HCT116 (cell line): ENCODE results near the gene INKA2. TPM values are rescaled to one million over a fixed set of nuclear protein-coding genes. Genes with fewer than 3 reads are reported as not detected.

Source experiments
- ATAC-seq: fragments of 200-7000 bp; cut with Tn5 transposase; 2 replicates; pipeline ENCODE4 v1.9.1; 2020; ENCODE audit warnings: mild to moderate bottlenecking, moderate library complexity
- BruUV-seq: library from RNA; stranded (reverse); fragments of 400-500 nt; replicated peaks from 2 replicates; lab custom pipeline; 2021; lab: Mats Ljungman, UMichigan
- CTCF ChIA-PET: fragments of 300-600 bp; sonication (Branson Sonifier 250); formaldehyde crosslinking; loops from one replicate; lab custom pipeline; 2021; ENCODE audit warnings: antibody characterized with exemption; lab: Charles Lee
- POLR2A ChIA-PET: fragments of 300-600, 350-600 bp; sonication (Branson Sonifier 250); formaldehyde crosslinking; loops from one replicate; lab custom pipeline; 2021; ENCODE audit warnings: antibody characterized with exemption; lab: Charles Lee
- RAD21 ChIA-PET, 2 experiments: fragments of 300-600 bp; sonication (Branson Sonifier 250); formaldehyde crosslinking; loops; one replicate each; lab custom pipeline; 2023; ENCODE audit warnings: low total read pairs in 2 of 2; ENCODE audit not compliant: uncharacterized antibody in 2 of 2, unreplicated experiment in 2 of 2, low non-redundant PET in 1 of 2; lab: Charles Lee
- DNase-seq: peaks from one replicate; pipeline ENCODE4 v3.0.0-alpha.2; 2010; ENCODE audit warnings: low read depth, low spot score
- H2AFZ ChIP-seq: fragments of 200-600 bp; shearing (Covaris generic), sonication (generic); 2 replicates; pipeline ENCODE4 v1.6.1; 2017; ENCODE audit warnings: low read depth, mixed run types, mixed read lengths, antibody characterized with exemption, low read length; ENCODE audit not compliant: poor library complexity, severe bottlenecking
- H3K27ac ChIP-seq: 2 replicates; pipeline ENCODE4 v1.5.1; 2012; ENCODE audit warnings: low read depth, low read length
- H3K27me3 ChIP-seq: fragments of 200-600 bp; sonication (generic); 2 replicates; pipeline ENCODE4 v1.6.1; 2016; ENCODE audit warnings: mixed run types, low read length, mixed read lengths; ENCODE audit not compliant: insufficient read depth
- H3K36me3 ChIP-seq, 2 experiments: fragments of 200-500 bp in 1 of 2; fragments of 200-600 bp in 1 of 2; sonication (Bioruptor generic) in 1 of 2; sonication (generic) in 1 of 2; 2 replicates each; pipeline versions ENCODE4 v1.5.1 to v1.6.1; 2014 to 2016; ENCODE audit warnings: low read length in 2 of 2, inconsistent platforms in 1 of 2, mixed read lengths in 1 of 2, mixed run types in 1 of 2; ENCODE audit not compliant: insufficient read depth in 2 of 2, control insufficient read depth in 1 of 2
- H3K4me1 ChIP-seq, 2 experiments: fragments of 200-600 bp in 1 of 2; sonication (generic) in 1 of 2; 2 replicates each; pipeline versions ENCODE4 v1.5.1 to v1.6.1; 2012 to 2017; ENCODE audit warnings: low read length in 2 of 2, inconsistent platforms in 1 of 2, mild to moderate bottlenecking in 1 of 2, mixed read lengths in 1 of 2, mixed run types in 1 of 2, moderate library complexity in 1 of 2; ENCODE audit not compliant: insufficient read depth in 2 of 2, control insufficient read depth in 1 of 2
- H3K4me2 ChIP-seq: fragments of 200-600 bp; sonication (generic); 2 replicates; pipeline ENCODE4 v1.6.1; 2017; ENCODE audit warnings: mixed run types, low read length, mixed read lengths
- H3K4me3 ChIP-seq, 2 experiments: fragments of 200-600 bp in 1 of 2; sonication (generic) in 1 of 2; replicated peaks in 1 of 2; 2 replicates each; pipeline ENCODE4 v1.5.1; 2011 to 2016; ENCODE audit warnings: low read length in 2 of 2, control low read depth in 1 of 2, low read depth in 1 of 2, mild to moderate bottlenecking in 1 of 2, mixed read lengths in 1 of 2, mixed run types in 1 of 2
- H3K79me2 ChIP-seq: fragments of 200-600 bp; sonication (generic); 2 replicates; pipeline ENCODE4 v1.6.1; 2017; ENCODE audit warnings: mild to moderate bottlenecking, mixed run types, low read length, moderate library complexity, mixed read lengths; ENCODE audit not compliant: insufficient read depth
- H3K9ac ChIP-seq: fragments of 200-600 bp; sonication (generic); 2 replicates; pipeline ENCODE4 v1.6.1; 2016; ENCODE audit warnings: low read length, mixed read lengths
- H3K9me2 ChIP-seq: fragments of 200-600 bp; sonication (generic), shearing (Covaris generic); 2 replicates; pipeline ENCODE4 v1.6.1; 2017; ENCODE audit warnings: mixed run types, mild to moderate bottlenecking, moderate library complexity; ENCODE audit not compliant: insufficient read depth
- H3K9me3 ChIP-seq, 2 experiments: fragments of 200-500 bp in 1 of 2; fragments of 200-600 bp in 1 of 2; sonication (Bioruptor generic) in 1 of 2; sonication (generic) in 1 of 2; 2 replicates each; pipeline ENCODE4 v1.6.1; 2014 to 2017; ENCODE audit warnings: low read length in 2 of 2, mixed read lengths in 2 of 2, inconsistent platforms in 1 of 2, low read depth in 1 of 2, mild to moderate bottlenecking in 1 of 2, mixed run types in 1 of 2, moderate library complexity in 1 of 2; ENCODE audit not compliant: control insufficient read depth in 1 of 2, insufficient read depth in 1 of 2
- H4K20me1 ChIP-seq: fragments of 200-600 bp; sonication (generic), shearing (Covaris generic); 2 replicates; pipeline ENCODE4 v1.6.1; 2017; ENCODE audit warnings: mixed run types, mild to moderate bottlenecking, moderate library complexity; ENCODE audit not compliant: insufficient read depth
- CBX3 ChIP-seq: IDR thresholded peaks from 2 replicates; pipeline ENCODE4 v1.6.1; 2012; ENCODE audit warnings: low read depth
- EZH2phosphoT487 ChIP-seq: fragments of 200-600 bp; IDR thresholded peaks from 2 replicates; pipeline ENCODE4 v1.6.1; 2018; ENCODE audit warnings: antibody characterized with exemption, borderline replicate concordance
- JUND ChIP-seq: IDR thresholded peaks from 2 replicates; pipeline ENCODE4 v1.6.1; 2012
- POLR2AphosphoS5 ChIP-seq: IDR thresholded peaks from 2 replicates; pipeline ENCODE4 v1.6.1; 2011; ENCODE audit warnings: mild to moderate bottlenecking, low read depth, low read length, moderate library complexity
- SP1 ChIP-seq: IDR thresholded peaks from 2 replicates; pipeline ENCODE4 v1.6.1; 2012; ENCODE audit warnings: low read depth
- TCF7L2 ChIP-seq: IDR thresholded peaks from 2 replicates; pipeline ENCODE4 v1.7.0; 2011; ENCODE audit warnings: borderline replicate concordance, inconsistent platforms; ENCODE audit not compliant: insufficient read depth, insufficient read length; ENCODE audit errors: extremely low read depth
- YY1 ChIP-seq: IDR thresholded peaks from 2 replicates; pipeline ENCODE4 v1.6.1; 2011; ENCODE audit warnings: low read length, low read depth, moderate library complexity, mild to moderate bottlenecking; ENCODE audit not compliant: insufficient replicate concordance; ENCODE audit errors: extremely low read depth
- ZNF274 ChIP-seq: fragments of 200-500 bp; sonication (Bioruptor generic); IDR thresholded peaks from 2 replicates; pipeline ENCODE4 v1.6.1; 2014; ENCODE audit warnings: mild to moderate bottlenecking, low read depth, low read length, inconsistent platforms
- intact Hi-C: fragments of 100-400 bp; cut with micrococcal nuclease; formaldehyde crosslinking; loops from 2 replicates; pipeline ENCODE4 v1.10.0; 2022
- total RNA-seq: library from RNA; stranded (reverse); gene quantifications from one replicate; pipeline ENCODE4 v1.2.1, GENCODE V29; 2021; ENCODE audit not compliant: unreplicated experiment
- TF ChIP-seq, protein P1 (sequence below), 3 experiments: fragments of 200-600 bp in 1 of 3; sonication (generic) in 1 of 3; IDR thresholded peaks in 2 of 3; conservative IDR thresholded peaks in 1 of 3; 2 replicates each; pipeline ENCODE4 v1.5.1; 2012 to 2017; ENCODE audit warnings: low read depth in 2 of 3, low read length in 2 of 3, antibody characterized with exemption in 1 of 3, borderline replicate concordance in 1 of 3, control low read depth in 1 of 3, mild to moderate bottlenecking in 1 of 3, mixed read lengths in 1 of 3, mixed run types in 1 of 3, moderate library complexity in 1 of 3; ENCODE audit not compliant: insufficient read depth in 1 of 3
- TF ChIP-seq, protein P2 (sequence below): IDR thresholded peaks from 2 replicates; pipeline ENCODE4 v1.6.1; 2012; ENCODE audit warnings: low read depth
- TF ChIP-seq, protein P3 (sequence below): IDR thresholded peaks from 2 replicates; pipeline ENCODE4 v1.6.1; 2011; ENCODE audit warnings: mild to moderate bottlenecking, low read length, moderate library complexity; ENCODE audit not compliant: insufficient replicate concordance; ENCODE audit errors: extremely low read depth

The INKA2 gene
- total RNA-seq, 1 experiment from 2014 or later, result 4.0 TPM

DNA sequence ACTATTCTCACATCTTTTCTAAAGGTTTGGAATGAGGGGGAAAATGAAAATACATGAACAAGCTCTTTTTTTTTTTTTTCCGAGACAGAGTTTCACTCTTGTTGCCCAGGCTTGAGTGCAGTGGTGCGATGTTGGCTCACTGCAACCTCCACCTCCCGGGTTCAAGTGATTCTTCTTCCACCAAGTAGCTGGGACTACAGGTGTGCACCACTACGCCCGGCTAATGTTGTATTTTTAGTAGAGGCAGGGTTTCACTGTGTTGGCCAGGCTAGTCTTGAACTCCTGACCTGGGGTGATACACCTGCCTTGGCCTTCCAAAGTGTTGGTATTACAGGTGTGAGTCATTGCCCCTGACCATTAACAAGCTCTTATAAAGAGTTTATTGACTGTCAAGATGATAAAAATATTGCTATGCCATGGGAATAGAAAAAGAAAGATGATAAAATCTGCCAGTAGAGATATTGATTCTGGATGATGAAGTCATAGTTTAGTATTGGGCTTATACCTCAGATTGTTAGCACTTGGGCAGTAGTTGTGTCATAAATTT, 36.6 kb downstream of the INKA2 start:
- Histone ChIP-seq H3K9ac (no peak overlapping the region), H2AFZ (no peak overlapping the region), H3K79me2 (no peaks in the 10 kb centered on the region), H3K4me2 (no peak overlapping the region), H3K27ac (no peak overlapping the region), H3K9me3 (no peaks in the 10 kb centered on the region), H3K9me2 (no peaks in the 10 kb centered on the region), H3K36me3 (peaks cover 10 to 14% of the 10 kb centered on the region in 2 experiments; a peak in 2 of 4 replicates), H3K4me3 (no peak overlapping the region), H3K27me3 (no peaks in the 10 kb centered on the region), H4K20me1 (no peaks in the 10 kb centered on the region), H3K4me1 (peaks cover 9 to 12% of the 10 kb centered on the region in 2 experiments)
- DNase-seq, result no peak
- no TSS peak for BruUV-seq
- no peak for TF ChIP-seq ZNF274
- TF ChIP-seq YY1, result no peak
- no peak for TF ChIP-seq SP1
- TF ChIP-seq POLR2AphosphoS5, result no peak
- TF ChIP-seq EZH2phosphoT487, result no peak
- no peak for TF ChIP-seq TCF7L2
- ChIA-PET CTCF (interaction anchor here (0.6 to 1.3 kb wide), 2 partner anchors 12 to 1897 kb away, joined by 3 to 6 read pairs; no protein-coding TSS in a partner anchor), RAD21 (interaction anchor here (0.6 to 0.9 kb wide), 2 partner anchors 12 to 221 kb away, joined by 3 to 4 read pairs; no protein-coding TSS in a partner anchor), POLR2A (interaction anchor here (0.9 kb wide), 1 partner anchor 12 kb away, joined by 4 read pairs; no protein-coding TSS in a partner anchor)
- intact Hi-C loops, result no loop called here
- ATAC-seq, result no peak

DNA sequence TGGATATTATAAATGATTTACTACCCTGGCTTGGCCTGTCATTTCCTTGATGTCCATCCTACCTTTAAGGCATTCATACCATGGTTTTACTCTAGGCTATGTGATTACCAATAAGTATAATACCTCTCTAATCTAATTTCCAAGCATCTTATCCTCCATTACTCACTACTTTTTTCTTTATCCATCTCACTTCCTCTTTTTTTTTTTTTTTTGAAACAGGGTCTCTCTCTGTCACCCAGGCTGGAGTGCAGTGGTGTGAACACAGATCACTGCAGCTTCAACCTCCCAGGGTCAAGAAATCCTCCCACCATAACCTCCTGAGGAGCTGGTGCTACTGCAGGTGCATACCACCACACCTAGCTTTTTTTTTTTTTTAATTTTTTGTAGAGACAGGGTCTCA, 39.9 kb downstream of the INKA2 start:
- Histone ChIP-seq H3K4me2 (no peak overlapping the region), H3K27me3 (no peaks in the 10 kb centered on the region), H2AFZ (no peak overlapping the region), H3K36me3 (peaks cover 5 to 10% of the 10 kb centered on the region in 2 experiments; a peak in 2 of 4 replicates), H3K4me3 (no peak overlapping the region), H3K4me1 (peaks cover 0 to 4% of the 10 kb centered on the region in 2 experiments; a peak in 2 of 4 replicates), H3K79me2 (no peaks in the 10 kb centered on the region), H3K9me2 (no peaks in the 10 kb centered on the region), H4K20me1 (no peaks in the 10 kb centered on the region), H3K27ac (no peak overlapping the region), H3K9me3 (no peaks in the 10 kb centered on the region), H3K9ac (no peak overlapping the region)
- ChIA-PET CTCF (no interaction called here), POLR2A (interaction anchor here (0.5 kb wide), 1 partner anchor 207 kb away, joined by 3 read pairs; no protein-coding TSS in a partner anchor), RAD21 (no interaction called here)
- BruUV-seq, result no TSS peak
- ATAC-seq, result no peak
- DNase-seq, result no peak
- intact Hi-C loops, result no loop called here
- TF ChIP-seq CBX3, result no peak
- TF ChIP-seq, protein P1, sequence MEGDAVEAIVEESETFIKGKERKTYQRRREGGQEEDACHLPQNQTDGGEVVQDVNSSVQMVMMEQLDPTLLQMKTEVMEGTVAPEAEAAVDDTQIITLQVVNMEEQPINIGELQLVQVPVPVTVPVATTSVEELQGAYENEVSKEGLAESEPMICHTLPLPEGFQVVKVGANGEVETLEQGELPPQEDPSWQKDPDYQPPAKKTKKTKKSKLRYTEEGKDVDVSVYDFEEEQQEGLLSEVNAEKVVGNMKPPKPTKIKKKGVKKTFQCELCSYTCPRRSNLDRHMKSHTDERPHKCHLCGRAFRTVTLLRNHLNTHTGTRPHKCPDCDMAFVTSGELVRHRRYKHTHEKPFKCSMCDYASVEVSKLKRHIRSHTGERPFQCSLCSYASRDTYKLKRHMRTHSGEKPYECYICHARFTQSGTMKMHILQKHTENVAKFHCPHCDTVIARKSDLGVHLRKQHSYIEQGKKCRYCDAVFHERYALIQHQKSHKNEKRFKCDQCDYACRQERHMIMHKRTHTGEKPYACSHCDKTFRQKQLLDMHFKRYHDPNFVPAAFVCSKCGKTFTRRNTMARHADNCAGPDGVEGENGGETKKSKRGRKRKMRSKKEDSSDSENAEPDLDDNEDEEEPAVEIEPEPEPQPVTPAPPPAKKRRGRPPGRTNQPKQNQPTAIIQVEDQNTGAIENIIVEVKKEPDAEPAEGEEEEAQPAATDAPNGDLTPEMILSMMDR (IDR thresholded peaks at IDR 0.05 in 2 of 3, conservative IDR thresholded peaks at IDR 0.05 in 1 of 3; ENCODE audit: borderline replicate concordance in 1 of 3, insufficient read depth in 1 of 3, low read depth in 2 of 3, low read length in 2 of 3), result no peak
- TF ChIP-seq, protein P2, sequence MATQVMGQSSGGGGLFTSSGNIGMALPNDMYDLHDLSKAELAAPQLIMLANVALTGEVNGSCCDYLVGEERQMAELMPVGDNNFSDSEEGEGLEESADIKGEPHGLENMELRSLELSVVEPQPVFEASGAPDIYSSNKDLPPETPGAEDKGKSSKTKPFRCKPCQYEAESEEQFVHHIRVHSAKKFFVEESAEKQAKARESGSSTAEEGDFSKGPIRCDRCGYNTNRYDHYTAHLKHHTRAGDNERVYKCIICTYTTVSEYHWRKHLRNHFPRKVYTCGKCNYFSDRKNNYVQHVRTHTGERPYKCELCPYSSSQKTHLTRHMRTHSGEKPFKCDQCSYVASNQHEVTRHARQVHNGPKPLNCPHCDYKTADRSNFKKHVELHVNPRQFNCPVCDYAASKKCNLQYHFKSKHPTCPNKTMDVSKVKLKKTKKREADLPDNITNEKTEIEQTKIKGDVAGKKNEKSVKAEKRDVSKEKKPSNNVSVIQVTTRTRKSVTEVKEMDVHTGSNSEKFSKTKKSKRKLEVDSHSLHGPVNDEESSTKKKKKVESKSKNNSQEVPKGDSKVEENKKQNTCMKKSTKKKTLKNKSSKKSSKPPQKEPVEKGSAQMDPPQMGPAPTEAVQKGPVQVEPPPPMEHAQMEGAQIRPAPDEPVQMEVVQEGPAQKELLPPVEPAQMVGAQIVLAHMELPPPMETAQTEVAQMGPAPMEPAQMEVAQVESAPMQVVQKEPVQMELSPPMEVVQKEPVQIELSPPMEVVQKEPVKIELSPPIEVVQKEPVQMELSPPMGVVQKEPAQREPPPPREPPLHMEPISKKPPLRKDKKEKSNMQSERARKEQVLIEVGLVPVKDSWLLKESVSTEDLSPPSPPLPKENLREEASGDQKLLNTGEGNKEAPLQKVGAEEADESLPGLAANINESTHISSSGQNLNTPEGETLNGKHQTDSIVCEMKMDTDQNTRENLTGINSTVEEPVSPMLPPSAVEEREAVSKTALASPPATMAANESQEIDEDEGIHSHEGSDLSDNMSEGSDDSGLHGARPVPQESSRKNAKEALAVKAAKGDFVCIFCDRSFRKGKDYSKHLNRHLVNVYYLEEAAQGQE, result no peak
- no peak for TF ChIP-seq JUND
- TF ChIP-seq, protein P3, sequence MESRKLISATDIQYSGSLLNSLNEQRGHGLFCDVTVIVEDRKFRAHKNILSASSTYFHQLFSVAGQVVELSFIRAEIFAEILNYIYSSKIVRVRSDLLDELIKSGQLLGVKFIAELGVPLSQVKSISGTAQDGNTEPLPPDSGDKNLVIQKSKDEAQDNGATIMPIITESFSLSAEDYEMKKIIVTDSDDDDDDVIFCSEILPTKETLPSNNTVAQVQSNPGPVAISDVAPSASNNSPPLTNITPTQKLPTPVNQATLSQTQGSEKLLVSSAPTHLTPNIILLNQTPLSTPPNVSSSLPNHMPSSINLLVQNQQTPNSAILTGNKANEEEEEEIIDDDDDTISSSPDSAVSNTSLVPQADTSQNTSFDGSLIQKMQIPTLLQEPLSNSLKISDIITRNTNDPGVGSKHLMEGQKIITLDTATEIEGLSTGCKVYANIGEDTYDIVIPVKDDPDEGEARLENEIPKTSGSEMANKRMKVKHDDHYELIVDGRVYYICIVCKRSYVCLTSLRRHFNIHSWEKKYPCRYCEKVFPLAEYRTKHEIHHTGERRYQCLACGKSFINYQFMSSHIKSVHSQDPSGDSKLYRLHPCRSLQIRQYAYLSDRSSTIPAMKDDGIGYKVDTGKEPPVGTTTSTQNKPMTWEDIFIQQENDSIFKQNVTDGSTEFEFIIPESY, result no peak
